HG02852 (cell line): ENCODE measurements around the gene ZNF521.

Source experiments
- ATAC-seq: cut with Tn5 transposase; IDR thresholded peaks from one replicate; pipeline ENCODE4 v1.9.1; 2021; ENCODE audit warnings: mild to moderate bottlenecking, moderate library complexity; ENCODE audit not compliant: unreplicated experiment

The ZNF521 gene

DNA sequence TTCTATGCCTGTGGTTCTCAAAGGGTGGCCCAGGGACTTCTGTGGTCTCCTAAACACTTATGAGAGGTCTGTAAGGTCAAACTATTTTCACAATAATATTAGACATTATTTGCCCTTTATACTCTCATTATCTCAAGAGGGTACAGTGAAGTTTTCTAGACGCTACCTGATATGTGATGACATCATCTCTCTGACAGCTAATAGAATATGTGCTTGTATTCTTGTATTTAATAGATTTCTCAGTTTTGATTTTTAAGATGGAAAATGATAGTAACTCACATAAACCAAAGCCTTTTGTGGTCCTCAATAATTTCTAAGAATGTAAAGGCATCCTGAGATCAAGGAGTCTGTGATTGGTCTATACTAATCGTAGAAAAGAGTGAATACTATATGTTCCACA lies 265.1 kb downstream of the ZNF521 start:
- ATAC-seq: no peak

DNA sequence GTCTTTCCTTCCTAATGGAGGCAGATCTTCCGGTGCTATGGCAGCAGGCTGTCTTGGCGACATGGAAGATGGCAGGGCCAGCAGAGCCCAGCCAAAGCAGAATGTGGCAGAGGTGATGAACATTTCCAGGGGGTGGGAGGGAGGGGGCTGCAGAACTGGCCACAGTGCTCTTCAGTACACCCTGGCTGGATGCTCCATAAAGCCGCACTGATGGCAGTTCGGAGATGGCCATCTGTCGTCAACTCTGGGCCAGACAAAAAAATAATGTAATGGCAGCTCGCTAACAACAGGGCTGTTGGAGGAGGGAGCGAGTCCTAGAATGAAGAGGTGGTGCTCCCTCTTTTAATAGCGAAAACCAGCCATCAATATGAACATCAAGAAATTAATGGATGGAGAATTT lies 271.0 kb downstream of the ZNF521 start:
- ATAC-seq: no peak

DNA sequence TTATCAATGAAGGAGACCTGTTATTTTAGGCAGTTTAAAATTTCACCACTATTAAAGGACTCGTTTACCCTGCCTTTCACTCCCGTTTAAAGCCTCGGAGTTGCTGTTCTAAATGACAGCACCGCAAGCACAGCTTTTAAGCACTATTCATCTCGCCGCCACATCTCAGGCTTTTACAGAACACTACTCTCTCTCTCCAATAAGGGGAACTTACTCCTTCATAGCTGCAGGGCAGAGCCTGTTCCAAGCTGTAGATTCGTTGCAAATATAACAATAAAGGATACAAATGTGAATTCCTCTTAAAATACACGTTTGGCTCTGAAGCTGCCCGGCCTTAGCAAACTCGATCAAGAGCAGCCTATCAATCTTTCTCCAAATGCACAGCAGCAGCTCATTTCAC lies 271.8 kb downstream of the ZNF521 start:
- no peak for ATAC-seq

DNA sequence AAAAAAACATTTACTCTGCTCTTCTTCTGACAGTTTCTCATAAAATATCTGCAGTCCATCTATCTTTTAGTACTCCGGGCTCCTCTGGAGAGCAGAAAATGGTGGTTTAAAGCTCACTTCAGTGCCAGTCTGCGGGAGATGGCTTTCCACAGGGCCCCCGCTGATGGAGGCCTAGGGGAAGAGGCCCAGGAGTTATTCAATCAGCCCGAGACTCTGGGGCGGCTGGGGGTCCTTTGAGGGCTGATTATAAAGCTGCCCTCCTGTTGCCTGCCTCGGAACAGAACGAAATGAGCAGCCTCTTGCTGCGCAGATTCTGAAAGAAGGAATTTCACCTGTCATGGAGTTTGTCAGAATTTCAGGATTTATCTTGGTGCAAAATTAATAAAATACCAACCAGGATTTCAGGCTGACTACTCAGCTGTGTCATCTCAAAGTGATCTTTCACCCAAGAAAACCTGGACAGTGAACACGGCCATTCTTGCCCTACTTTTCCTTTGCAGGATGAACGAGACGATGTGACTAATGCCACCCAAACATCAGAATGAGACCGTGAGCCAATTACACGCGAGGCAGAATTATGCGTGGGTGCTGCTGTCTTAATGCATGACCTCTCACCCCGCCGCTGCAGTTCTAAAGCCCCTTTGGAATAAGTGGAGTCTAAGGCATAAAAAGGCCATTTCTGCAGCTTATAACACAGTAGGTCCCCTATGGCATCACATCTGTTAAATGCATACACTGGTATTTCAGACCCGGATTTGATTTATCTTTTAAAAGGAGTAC lies 273.8 kb downstream of the ZNF521 start:
- ATAC-seq: no peak

DNA sequence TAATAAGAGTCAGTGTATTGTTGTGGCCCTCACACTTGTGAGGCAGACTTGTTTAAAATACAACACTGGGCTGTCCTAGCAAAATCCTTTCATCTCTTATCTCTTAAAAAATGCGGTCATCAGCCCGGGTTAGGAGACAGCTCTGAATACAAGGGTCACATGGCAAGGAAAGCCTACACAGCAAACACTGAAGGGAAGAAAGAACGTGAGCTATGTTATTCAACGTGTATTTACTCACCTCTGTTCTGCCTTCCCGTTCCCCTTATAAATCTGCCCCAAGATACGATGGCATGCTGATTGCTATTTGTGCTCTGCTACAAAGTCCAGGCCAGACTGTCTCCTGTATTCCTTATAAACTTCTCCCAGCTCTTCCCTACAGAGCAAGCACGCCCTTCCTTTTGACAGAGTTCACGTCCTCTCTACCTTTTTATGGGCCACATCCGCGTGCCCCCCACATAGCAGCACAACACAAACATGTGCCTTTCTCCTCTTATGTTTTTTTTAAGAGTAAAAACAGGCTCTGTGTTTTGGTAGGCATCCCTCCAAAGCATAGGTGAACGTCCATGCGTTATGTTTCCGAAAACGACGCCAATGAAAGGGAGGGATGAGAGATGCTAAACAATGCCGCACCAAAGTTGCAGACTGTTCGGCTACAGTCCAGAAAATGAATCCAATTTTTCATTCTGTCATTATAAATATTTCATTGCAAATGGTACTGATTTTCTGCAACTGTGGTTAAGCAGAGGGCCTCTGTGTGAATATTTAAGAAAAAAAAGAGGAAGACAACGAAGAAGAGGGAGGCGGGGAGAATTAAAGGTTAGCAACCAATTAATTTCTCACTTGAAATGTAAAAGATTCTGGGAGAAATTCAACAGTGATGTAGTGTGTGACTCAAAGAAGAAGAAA lies 274.7 kb downstream of the ZNF521 start:
- no peak for ATAC-seq

DNA sequence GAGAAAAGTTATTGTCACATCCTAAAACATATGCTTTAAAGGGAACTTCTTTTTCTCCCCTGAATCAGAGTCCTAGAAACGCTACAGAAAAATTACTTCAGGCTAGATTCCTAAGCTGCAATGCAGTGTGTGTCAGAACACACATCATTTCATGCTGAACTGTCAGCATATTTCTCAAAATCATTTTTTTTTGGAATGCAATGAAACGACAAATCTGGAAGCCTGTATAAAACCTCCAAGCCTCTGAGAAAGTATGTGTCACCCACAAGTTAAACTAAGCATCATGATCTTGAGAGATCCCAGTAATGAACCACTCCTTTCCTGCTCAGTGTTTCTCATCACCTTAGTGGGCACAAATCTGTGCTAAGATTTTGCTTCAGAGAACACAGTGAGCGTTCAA lies 276.2 kb downstream of the ZNF521 start:
- no peak for ATAC-seq

DNA sequence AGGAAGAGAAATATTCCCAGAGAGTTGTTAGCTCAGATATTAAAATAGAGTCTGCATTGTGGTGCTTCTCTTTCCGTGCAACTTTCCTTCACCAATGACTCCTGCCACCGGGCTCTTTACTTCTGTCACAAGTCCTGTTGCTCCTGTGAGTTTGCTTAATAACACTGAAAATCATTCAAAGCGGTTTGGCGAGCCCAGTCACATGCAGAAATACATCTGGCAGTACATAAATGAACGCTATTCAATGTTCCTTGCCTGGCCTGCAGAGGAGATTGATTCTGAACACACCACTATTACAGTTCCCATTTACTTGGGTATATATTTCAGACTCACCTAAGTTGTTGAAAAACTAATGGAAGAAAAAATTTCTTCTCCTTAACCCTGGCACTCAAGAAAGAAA lies 276.6 kb downstream of the ZNF521 start:
- no peak for ATAC-seq

DNA sequence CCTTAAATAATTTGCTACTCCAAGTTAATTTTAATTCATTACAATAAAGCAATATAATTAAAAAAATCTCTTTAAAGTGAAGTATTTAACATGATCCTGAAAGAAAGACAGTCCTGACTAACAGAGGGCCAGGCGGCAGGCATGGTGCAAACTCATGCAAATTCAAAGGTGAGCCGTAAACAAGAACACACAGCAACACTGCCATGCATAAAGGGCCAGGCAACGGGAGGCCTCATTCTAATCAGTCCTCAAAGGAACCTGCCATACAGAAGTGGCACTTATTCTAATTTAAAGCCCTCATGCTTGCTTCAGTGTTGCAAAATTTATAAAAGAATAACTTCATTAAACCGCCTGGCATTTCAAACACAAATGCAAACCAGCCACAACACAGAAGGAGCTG lies 277.0 kb downstream of the ZNF521 start:
- no peak for ATAC-seq

DNA sequence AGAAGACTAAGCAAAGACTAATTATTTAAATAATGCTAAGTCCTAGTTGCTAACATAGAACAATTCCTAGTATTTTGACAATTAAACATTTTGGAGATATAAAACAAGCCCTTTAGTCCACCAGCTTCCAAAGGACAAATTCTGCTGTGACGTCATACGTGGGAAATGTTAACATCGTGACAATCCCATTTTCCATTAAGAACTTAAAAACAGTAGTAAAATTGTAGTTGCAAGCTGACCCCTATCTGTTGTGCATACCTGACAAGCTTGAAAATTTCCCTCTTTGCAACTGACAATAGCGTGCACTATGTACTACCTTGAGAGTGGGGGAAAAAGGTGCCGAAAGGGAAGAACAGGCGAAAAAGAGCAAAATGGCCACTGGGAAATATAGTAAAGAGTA lies 279.8 kb downstream of the ZNF521 start:
- ATAC-seq: no peak

DNA sequence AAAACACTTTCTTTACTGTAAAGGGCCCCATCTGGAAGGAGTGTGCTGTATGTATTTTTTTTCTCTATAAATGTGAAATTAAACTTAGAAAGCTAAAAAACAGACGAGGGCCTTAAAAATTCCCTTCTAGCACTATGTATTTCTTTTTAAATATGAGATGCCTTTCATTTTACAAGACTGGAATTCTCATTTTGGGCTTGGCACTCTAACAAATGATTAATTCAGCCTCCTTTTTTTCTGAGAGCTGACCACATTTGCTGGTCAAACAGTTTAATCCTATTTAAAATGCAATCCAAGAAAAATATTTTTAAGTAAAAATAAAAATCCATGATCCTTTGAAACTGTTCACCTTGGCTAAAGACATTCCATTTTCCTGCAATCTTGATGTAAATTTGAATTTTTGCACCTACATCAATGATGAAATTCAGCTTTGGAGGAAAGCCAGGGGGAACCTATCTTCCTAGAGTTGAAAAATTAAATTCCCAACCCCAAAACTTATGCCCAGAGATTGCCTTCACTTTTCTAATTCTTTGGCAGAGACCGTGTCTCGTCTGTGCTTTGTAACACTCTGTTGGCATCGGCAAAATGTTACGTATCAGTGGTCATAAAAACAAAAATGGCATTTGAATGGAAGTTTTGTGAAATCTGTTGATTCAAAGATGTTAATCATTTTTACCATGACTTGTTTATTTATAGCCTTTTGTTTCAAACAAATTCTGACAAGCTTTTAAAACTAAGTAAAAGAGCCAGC lies 284.5 kb downstream of the ZNF521 start:
- no peak for ATAC-seq

DNA sequence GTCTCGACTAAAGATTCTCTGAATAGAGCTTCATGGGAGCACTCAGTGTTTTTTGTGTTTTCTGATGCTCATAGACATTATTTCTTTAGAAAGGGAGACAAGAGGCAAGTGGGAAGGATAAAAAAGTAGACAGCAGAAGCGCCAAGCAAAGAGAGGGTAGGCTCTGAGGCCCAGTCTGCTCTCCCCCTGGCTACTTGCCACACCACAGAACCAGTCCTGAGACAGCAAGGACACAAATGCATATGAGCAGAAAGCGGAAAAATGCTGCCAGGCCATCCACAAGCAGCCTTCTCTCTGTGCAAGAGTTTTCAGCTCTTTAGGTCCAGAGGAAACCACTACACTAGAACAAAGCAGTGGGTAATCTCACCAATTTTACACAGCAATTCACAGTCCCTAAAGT lies 285.4 kb downstream of the ZNF521 start:
- ATAC-seq: no peak

DNA sequence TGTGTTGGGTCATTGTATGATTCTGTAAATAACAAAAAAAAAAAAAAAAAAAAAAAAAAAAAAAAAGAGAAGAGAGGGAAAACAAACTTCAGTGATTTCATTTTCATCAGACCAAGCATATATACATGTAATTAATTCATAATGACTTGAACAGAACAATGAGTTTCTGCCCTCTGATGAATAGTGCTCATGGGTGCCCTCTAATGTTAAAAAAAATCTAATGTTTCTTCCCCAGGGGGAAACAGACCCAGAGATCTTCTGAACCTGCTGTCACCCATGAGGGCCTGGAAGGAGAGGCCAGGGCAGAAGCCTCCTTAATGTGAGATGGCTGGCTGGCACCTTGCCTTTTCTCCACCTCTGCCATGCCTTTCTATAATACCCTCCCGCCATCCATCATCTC lies 289.2 kb downstream of the ZNF521 start:
- no peak for ATAC-seq

DNA sequence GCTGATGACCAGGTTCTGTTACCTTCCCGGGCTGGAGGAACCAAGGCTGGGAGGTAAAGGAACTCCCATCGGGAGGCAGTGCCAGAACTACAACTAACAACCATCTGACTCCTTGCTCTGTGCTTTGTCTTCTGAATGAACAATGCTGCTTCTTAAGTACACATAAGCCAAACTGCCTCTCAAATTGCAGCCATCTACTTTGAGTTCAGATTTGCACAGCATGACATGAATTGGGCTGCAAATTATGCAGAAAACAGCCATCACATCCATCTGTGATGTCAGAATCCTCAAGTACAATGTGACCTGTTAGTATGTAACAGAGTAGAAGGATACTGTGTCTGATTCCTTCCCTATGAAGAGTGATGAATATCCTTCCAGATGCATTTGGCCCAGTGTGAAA lies 290.6 kb downstream of the ZNF521 start:
- no peak for ATAC-seq

DNA sequence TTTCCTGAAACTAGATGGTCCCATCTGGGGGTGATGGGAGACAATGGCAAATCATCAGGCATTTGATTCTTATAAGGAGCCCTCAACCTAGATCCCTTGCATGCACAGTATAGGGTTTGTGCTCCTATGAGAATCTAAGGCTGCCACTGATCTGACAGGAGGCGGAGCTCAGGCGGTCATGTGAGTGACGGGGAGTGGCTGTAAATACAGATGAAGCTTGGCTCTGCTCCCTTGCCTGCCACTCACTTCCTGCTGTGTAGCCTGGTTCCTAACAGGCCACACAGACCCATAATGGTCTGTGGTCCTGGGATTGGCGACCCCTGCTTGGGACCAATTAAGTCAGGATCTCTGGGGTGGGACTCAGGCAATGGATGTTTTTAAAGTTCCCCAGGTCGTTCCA lies 293.4 kb downstream of the ZNF521 start:
- ATAC-seq: no peak

DNA sequence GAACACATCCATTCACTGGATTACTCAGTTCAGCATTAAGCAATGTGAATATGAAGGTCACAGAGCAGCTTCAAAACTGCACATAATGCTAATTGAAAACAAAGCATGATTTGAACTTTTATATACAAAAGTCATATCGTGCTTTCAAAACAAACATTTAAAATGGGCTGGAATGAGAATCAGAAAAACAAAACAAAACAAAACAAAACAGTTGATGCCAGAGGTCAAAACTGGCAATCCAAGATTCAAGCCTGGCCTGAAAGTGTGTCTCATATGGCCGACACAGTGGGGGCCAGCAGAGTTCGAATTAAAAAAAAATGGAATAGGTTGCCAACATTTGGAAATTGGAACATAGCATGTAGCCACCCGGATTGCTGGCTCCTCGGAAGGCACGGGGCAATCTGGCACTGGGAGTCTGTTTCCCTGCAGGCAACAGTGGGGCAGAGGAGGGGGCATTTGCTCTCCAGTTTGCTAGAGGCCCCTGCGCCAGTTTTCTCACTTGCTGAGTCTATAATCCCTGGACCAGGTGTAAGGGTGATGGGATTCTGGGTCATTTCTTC lies 294.4 kb downstream of the ZNF521 start:
- no peak for ATAC-seq

DNA sequence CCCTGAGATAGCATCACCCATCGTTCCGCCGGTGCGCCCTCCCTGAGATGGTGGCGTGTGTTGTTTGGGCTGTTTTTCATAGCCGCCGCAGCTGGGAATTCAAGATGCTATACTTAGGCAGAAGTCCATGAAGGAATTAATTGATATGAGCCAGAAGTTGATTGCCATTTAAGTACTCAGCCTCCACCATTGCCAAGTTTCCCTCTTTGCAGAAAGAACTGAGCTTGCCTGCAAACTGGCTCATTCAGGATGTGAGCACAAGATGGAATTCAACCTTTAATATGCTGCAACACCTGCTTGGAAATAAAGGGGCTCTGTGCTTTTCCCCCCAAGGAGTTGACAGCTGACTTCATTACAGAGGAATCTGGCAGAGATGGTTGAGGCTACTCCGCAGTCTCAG lies 295.5 kb downstream of the ZNF521 start:
- no peak for ATAC-seq

DNA sequence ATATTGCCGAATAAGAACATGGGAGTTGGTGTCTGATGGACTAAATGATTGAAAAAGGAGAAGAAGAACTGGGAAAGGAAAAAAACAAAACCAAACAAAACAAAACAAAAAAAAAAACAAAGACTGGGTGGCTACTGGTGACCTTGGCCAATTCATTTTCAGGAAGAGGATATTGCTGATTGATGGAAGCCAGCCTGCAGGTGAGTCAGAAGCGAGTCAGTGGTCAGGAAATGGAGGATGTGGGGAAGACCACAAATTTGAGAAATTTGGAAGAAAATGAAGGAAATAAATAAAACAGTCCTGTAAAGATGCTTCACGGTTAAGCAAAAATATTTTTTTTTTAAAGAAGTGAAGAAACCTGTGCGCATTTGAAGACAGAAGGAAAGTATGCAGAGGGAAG lies 296.9 kb downstream of the ZNF521 start:
- no peak for ATAC-seq

DNA sequence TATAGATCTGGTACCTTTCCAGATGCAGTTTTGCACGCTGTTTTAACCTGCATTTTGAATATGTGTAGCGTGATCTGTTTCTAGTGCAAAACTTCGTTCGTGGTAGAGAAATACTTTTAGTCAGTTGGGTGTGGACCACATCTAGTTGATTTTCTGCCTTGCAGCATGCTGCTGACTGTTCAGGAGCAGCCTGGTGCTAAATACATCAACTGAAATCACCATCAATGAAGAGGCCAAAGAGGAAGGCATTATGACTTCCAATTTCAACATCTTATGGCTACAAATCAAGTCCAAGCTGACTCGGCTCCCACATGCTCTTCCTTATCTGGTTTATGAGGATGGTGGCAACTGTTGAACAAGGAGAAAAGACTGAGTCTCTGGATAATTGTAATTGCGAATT lies 298.5 kb downstream of the ZNF521 start:
- ATAC-seq: no peak

DNA sequence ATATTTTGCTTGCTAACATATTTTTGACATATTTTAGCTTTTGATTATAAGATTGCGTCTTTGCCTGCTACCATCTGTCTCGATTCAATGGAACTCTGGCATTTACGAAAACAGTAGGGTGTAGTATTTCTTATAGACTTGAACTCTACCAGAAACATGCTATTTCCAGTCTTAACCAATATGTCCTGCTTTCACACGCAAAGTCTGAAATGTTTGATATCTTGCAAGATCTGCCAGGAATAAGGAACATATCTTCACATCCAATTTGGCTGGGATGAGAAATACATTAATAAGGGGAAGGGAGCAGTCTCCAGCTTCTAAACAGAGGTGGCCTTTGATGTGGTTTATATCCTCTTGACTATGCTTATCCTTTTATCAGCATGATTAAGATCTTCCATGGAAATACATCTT lies 299.4 kb downstream of the ZNF521 start:
- ATAC-seq: no peak

DNA sequence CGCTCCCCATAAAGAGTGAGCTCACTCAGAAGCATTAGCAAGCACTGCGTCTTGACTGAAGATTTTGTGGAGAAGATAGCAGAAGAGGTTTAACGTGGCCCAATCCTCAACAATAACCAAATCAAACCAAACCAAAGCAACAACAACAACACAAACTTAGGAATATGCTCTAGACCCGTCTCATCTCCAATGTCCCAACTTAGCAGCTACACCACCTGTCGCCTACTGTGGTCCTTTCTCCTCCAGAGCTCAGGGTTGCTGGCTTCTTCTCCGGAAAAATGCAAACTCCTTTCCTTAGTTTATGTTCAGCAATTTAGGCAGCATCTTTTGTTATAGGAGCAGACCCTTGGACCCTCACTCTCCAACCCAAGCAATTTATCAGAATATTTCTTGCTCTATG lies 301.4 kb downstream of the ZNF521 start:
- ATAC-seq: no peak

DNA sequence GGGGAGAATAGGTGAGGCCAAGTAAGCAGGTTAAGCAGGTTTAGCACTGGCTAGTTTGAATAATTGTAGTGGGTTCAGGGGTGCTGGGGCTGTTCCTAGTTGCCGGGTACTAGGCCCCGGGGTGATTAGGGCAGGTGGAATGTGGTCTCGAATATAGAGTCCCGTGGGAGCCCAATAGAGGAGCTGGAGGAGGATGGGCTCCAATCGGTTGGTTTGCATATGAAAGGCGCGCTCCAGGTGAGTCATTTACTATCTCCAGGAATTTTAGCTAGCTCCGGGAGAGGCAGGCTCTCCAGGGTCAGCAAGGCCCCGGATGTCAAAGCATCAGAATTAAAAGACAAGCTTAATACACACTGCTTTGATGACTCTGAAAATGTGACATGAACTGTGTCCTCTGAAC lies 304.0 kb downstream of the ZNF521 start:
- ATAC-seq: no peak
